Effector CD8-positive, alpha-beta T cell (primary cell): ENCODE measurements around the gene CHN1.

Source experiments
- DNase-seq: peaks from one replicate; lab custom pipeline; 2025; lab: John Stamatoyannopoulos, UW

CHN1 gene

DNA sequence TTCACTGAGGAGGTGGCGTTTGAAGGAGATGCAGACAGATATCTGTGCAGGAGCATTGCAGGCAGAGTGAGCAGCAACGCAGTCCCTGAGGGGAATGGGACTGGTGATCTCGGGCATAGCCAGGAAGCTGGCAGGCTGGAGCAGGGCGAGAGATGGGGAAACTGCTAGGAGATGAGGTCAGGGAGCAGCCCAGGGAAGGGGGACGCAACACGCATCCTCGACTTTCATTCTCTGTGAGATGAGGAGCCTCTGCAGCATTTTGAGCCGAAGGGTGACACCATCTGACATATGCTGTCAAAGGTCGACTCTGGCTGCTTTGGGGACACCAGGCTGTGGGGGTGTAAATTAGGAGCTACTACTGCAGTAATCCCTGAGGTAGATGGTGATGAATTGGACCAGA, 236.6 kb downstream of the CHN1 start:
- no peak for DNase-seq

DNA sequence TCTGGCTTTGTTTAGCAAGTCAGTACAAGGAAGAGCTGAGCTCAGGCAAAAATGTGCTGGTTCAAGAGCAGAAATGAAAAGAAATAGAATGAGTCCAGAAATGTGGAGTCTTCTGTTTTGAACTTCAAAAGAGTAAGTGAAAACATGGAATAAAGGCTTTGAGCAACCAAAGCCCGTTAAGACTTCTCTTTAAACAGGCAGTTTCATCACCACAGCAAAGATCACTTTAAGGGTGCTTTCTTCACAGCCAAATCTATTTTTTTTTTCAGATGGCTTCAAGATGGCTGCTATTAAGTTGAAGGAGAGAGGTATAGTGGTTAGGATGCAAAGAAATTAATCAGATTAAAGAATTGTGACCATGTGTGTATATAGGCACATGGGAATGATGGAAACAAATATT, 238.9 kb downstream of the CHN1 start:
- DNase-seq = no peak

DNA sequence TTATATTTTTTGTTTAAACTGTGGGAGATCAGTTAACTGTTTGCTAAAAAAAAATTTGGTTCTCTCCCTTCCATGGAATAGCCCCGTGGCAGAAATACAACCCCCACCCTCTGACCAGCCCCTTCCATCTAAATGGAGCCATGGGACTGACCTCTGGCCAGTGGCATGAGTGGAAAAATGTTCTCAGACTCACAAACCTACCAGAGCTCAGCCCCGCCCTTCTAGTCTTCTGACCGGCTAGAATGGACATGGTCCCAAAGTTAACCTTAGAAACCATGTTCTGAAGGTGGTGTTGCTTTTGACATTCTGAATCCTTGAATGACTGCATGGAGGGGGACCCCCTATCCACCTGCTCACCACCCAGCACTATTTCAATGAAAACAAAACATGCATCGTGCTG, 239.6 kb downstream of the CHN1 start:
- no peak for DNase-seq

DNA sequence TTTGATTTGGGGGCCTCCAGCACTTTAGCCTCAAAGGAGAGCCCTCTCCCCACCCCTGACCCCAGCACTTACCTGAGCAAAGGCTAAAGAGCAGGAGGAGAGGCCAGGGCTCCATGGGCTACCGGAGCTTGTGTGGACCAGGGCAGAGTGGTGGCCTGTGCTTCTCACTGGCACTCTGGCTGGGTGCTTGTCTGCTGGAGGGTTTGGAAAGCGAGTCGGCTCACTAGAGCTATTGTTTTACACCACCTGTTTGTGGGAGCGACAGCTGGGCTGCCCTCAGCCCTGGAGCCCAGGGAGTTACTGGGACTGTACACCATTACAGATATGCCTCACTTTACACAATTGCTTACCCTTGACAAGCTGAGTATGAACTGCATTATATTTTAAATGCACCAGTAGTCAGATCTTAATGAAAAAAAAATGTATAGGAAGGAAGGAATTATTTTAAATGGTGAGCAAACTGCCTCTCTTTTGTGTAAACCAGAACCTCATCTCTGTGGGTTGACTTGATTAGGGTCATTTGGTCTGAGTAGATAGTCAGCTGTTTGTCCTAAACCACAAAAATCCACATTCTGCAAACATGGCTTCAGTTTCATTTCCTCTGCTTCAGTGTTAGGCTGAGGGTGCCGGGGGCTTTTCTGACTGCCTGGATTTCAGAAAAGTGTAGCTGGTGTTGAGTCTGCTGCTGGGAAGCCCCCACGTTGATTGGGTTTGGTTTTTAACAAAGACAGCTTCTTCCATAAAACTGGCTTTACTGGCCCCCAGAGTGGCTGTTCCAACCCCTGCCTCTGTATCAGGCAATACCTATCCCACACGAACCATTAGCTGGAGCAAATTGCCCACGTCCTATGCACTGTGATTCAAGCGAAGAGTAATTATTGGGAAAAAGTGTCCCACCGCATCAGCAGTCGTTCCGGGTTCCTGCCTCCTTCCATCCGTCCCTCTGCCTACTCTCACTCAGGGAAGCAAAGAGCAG, 240.6 kb downstream of the CHN1 start, which contains the start of gene CHRNA1:
TSS of gene CHRNA1 (minus strand) at position 193 of the 976 bp plus-strand sequence. CDS start at position 115, 78 bp downstream.
- no peak for DNase-seq

DNA sequence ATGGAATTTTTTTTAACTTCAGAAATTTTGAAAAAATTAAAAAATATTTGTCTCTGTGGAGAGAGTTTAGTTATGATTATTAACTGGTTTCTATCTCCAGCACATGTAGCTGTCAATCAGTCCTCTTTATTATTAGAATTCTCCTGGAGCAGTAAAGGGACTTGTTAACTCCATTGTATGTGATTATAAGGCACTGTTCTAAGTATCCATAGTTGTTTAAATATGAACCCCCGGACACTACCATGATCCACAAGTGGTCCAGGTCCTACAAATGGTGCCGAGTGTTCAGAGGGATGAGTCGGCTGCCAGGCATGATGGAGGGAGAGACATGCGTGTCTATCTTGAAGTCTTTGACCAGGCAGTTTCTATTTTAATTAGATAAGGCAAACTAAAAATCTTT, 241.4 kb downstream of the CHN1 start:
- DNase-seq = no peak

DNA sequence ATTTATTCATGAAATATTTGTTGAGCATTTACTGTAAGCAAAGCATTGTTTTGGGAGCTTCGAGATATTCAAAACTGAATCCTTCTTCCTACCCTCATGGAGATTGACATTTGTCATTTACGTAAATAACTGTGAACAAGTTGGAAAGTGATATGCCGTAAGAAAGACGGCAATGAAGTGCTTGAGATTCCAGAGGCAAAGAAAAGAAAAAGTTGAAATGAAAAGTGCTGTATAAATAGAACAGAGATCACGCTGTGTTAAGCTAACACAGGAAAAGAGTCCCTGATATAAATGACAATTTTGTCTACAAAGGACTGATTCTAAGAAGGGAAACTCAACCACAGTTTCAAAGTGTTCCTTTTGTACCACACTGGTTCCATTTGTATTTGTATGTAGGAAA, 242.7 kb downstream of the CHN1 start:
- no peak for DNase-seq

DNA sequence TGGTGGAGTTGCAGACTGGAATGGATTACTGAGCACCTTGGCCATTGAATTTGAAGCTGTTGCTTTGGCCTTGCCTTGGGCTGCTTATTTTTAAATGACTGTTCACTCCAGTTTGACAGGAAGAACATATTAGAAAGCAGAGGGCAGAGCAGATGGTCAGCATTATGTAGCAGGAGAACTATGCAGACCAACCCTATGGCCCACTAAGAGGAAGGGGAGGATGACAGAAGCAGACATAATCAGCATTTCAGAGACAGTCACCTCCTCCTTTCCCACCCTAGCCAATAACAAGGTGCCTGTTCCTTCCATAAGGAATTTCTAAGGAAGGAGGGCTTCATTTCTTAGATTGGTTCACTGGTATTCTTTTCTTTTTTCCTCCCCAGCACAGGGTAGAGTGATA, 243.3 kb downstream of the CHN1 start:
- DNase-seq = no peak

DNA sequence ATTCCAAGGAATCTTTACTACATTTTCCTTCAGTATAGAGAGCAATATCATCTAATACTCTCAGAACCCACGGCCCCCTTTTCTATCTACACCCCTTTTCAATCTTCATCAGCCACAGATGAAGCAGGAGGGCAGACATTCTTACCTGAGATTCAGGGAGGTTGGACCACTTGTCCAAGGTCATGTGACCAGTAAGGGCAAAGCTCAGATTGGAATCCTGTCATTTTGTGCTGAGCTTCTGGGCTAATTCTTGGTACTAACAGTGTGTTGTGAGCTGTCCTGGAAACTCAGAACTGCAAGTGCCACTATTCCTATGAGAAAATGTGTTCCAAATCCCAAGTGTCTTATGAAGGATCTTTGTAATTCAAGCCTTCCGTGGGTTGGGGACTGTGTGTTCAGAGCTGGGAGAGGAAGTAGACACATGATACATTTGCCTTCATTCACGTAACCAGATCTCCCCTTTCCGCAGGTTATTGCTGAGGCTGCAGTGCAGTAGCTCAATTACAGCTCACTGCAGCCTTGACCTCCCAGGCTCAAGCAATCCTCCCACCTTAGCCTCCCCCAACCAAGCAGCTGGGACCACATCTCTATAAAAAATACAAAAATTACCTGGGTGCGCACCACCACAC, 244.2 kb downstream of the CHN1 start:
- no peak for DNase-seq

DNA sequence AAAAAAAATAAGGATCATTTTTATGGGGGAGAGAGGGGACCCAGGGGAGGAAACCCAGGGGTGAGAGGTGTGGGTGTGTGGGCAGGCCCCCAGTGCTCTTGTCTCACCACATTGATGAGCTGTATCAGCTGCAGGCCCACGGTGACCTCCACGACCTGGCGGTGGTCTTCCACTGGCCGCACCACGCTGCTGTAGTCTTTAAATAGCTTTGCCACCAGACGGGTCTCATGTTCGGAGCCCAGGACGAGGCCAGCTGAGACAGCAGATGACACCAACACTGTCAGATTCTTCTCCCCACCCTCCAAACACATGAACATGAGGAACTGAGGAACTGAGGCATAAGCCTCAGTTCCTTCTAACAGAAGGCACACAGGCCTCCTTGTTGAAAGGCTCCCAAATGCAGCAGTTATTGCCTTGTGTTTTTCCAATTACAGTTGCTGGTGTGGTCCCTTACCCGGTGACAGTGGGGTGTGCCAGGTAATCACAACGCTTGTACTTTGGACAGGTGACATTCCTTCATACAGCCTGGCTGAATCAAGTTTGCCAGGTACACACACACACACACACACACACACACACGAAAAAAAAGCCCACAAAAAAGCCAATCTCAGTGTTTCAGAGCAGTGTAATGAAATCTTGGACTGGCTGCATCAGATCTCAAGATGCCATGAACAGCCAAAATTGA, 245.7 kb downstream of the CHN1 start:
- no peak for DNase-seq

DNA sequence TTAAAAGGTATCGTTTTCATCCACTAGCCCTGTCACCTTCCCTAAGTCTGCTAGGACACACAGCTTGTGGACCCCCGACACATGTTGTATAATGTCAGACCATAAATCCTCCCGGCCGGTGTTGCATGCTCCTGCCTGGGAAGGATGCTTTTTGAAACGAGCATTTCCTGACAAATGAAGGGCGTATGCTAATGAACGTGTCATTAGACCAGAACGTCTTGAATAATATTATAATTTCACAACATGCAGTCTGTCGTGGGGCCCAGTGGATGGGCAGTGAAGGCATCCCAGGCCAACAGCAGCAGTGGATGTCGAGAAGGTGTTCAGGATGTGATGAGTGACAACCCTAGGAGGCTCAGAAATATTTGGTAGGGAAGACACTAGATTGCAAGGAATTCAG, 248.4 kb downstream of the CHN1 start:
- no peak for DNase-seq

DNA sequence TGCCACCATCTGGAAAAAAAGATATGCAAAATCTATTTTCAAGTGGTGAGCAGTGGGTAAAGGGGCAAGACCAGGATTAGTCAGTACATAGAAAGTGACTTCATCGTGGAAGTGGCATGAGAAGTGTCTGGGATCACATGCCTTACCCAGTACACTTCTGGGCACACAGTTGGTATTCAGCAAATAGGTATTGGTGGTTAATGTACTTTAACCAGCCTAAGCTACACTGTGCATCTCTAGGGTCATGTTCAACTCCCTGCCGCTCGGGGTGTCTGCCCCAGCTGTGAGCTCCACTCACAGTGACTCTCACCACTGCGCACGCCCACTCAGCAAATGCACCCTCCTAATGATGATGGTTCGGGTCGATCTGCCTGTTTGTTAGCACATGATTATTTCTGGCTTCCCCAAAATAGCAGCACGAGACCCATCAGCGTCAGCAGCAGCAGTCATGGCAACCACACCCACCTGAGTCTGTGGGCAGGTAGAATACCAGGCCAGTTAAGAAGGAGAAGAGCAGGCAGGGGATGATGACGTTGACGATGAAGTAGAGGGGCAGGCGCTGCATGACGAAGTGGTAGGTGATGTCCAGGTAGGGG, 252.0 kb downstream of the CHN1 start:
- no peak for DNase-seq

DNA sequence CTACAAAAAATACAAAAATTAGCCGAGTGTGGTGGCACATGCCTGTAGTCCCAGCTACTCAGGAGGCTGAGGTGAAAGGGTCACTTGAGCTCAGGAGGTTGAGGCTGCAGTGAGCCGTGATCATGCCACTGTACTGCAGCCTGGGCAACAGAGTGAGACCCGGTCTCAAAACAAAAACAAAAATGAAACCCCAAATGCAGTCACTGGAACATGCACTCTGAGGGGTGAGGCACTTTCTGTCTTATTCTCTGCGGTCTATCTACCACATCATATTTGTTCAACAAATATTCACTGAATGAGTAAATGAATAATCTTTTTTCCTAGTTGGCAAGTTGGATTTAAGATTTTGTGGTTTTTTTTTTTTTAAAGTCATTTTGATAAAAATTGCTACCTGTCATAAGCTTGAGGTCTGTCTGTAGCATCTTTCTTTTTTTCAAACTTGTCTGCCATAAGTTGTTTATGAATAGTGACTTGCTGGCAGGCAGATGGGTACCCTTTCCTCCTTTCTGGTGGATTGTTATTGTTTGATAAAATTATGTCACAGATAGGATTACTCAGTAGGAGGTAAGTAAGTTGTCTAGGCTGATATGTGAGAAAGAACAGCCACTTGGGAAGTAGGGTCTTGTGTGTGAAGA, 252.7 kb downstream of the CHN1 start:
- DNase-seq = no peak

DNA sequence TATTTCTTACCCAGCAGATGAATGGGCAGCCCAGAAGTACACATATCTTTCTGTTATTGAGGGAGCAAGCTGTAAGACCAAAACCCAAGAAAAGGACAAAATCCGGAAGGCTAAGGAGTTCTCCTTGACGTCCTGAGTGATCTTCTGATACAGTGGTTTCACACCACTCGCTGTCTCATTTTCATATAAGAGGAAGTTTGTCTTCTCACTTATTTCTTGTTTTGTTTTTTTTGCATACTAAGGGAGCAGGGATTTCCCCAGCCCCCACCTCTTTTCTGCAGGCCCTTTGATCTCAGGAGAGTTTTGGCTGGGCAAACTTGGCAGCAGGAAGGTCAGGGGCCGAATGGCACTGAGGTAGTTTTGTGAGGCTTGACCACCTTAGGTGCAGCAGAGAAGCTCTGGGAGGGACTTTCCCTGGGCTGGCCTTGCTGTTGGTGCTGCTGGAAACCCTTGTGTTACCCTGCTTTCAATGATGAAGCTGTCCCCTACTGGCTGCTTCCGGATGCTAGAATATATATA, 254.2 kb downstream of the CHN1 start:
- peak; percentile 2 for DNase-seq

DNA sequence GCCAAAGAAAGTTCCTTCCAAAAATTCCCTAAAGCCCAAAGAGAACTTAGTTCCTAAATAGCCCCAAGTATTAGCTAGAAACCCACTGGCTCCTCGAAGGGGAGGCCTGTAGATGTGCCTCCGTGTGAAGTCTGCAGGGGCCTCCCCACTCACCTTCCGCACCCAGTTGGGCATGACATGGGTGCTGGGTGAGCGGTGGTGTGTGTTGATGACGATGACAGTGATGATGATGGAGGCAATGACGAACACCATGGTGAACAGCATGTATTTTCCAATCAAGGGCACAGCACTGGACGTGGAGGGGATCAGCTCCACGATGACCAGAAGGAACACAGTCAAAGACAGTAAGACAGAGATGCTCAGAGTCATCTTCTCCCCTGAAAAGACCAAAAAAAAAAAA, 255.4 kb downstream of the CHN1 start:
- DNase-seq = no peak

DNA sequence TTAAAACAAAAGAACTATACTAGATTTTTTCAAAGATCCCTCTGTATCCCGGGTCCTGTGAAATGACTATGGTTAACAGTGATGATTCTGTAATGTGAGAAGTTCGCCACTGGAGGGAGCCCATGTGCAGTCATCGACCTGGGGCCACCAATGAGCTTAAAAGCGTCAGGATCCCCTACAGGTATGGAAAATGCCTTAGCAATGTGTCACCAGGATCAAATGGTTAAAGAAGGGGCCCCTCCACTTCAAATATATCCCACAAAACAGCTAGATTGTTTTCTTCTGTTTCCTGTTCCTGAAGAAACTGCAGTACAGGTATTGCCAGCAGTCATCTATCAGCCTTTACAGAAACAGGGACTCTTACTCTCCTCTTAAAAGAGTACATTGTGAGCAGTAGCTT, 256.2 kb downstream of the CHN1 start:
- peak; percentile 56 for DNase-seq
